Measurements from ENCODE around the gene ROBO1.

- TF ChIP-seq CTCF (IDR thresholded peaks at IDR 0.05; ENCODE audit: low read depth, low read length, missing input control) (no peak), TAF1 (conservative IDR thresholded peaks at IDR 0.05) (no peak), YY1 (IDR thresholded peaks at IDR 0.05) (no peak), FOXA1 (IDR thresholded peaks at IDR 0.05) (no peak), GABPA (IDR thresholded peaks at IDR 0.05 in 1 of 2, conservative IDR thresholded peaks at IDR 0.05 in 1 of 2) (no peak)
These were observed 686.5 kb downstream of the ROBO1 start for GRCh38 chr3:79081335-79081734.
